Activated naive CD8-positive, alpha-beta T cell treated with anti-CD3 and anti-CD28 coated beads, Interleukin-2, amount 50 U/mL, for 16 hours (primary cell): Measurements from ENCODE around the gene UBE4A.

Source experiments
- DNase-seq: peaks from one replicate; pipeline ENCODE4 v3.0.0-alpha.2; 2020; ENCODE audit warnings: low read depth, low spot score

Gene UBE4A, protein sequence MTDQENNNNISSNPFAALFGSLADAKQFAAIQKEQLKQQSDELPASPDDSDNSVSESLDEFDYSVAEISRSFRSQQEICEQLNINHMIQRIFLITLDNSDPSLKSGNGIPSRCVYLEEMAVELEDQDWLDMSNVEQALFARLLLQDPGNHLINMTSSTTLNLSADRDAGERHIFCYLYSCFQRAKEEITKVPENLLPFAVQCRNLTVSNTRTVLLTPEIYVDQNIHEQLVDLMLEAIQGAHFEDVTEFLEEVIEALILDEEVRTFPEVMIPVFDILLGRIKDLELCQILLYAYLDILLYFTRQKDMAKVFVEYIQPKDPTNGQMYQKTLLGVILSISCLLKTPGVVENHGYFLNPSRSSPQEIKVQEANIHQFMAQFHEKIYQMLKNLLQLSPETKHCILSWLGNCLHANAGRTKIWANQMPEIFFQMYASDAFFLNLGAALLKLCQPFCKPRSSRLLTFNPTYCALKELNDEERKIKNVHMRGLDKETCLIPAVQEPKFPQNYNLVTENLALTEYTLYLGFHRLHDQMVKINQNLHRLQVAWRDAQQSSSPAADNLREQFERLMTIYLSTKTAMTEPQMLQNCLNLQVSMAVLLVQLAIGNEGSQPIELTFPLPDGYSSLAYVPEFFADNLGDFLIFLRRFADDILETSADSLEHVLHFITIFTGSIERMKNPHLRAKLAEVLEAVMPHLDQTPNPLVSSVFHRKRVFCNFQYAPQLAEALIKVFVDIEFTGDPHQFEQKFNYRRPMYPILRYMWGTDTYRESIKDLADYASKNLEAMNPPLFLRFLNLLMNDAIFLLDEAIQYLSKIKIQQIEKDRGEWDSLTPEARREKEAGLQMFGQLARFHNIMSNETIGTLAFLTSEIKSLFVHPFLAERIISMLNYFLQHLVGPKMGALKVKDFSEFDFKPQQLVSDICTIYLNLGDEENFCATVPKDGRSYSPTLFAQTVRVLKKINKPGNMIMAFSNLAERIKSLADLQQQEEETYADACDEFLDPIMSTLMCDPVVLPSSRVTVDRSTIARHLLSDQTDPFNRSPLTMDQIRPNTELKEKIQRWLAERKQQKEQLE

DNA sequence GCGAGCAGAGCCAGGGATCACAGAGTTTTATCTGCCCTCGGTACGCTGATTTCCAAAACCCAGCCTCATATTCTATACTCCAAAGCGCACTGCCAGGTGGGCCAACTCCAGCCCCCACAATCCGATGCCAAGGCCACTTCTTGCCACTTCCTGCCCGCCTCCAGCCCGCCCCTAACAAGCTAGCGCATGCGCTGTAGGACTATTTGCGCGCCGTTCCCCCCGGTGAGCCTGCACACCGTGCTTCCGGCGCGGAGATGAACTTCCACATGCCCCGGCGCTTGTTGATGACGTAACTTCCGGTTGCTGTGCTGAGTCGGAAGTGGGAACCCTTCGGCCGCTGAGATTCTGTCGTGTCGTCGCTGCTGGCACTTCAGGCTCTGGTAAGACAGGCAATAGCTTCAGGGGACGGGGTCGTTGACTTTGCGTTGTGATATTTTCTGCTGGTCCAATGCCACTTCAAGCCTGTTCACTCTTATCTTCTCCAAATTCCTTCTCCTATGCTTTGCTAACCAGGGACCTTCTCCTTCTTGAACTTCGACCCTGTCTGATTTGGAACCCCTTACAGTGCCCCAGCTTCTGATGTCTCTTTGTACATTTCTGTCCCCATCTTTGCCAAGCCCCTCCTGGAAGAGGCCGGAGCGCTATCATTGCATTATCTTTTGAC, at the start of gene UBE4A:
Gene UBE4A, plus strand, starts transcription at position 306 of the 664 bp plus-strand sequence. CDS start 5,481 bp downstream, outside the sequence.
- DNase-seq = peak; percentile 96

DNA sequence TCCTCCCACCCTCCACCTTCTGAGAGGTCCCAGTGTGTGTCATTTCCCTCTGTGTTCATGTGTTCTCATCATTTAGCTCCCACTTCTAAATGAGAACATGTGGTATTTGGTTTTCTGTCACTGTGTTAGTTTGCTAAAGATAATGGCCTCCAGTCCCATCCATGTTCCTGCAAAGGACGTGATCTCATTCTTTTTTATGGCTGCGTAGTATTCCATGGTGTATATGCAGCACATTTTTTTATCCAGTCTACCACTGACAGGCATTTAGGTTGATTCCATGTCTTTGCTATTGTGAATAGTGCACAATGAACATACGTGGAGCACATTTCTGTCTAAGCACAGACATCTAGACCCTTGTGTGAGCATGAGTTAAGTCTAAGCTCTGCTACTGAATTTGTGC, 49.1 kb upstream of the UBE4A start:
- no peak for DNase-seq

DNA sequence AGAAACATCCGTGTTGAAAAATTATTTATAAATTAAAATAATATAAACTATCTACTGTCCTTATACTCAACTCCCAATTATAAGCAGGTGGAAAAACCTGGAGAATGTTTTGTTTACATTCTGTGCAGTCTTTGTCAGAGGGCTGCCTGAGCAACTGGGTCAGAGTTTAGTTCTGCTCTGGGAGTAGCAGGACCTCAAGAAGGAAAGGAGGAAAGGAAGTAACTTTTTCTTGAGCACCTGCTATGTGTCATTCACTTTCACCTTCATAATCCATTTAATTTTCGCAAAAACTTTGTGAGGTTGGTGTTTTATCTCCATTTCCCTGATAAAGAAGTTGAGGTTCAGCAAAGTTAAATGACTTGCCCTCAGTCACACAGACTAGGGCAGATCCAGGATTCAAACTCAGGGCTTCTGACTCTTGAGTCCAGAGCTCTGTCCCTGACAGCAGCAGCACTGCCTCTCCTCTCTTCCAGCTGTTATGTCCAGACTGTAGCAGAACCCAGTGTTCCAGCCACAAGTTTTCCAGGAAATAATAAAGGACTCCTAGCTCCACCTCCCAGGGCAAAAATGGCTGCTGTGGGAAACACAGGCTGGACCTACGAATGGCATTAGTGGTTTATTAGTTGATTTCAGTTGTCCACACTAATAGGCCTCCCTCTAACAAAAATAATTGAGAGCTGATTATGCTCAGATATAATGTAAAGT, 48.5 kb upstream of the UBE4A start:
- DNase-seq = no peak

DNA sequence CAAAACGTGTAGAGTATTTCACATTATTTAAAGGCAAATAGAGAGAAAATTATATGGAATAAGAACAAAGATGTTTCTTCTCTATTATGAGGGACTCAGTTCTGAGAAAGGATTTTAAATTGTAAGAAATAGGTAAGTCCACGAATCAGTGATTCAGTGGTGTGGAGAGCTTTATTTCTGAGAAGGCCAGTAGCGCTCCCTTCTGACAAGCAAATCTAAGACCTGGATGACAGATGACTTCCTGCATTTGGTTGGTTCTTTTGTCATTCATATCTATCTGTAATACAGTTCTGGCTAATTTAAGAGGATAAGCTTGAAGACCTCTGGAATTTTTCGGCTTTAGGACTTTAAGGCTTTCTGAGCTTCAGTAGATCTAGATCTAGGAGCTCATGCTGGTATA, 47.9 kb upstream of the UBE4A start:
- no peak for DNase-seq

DNA sequence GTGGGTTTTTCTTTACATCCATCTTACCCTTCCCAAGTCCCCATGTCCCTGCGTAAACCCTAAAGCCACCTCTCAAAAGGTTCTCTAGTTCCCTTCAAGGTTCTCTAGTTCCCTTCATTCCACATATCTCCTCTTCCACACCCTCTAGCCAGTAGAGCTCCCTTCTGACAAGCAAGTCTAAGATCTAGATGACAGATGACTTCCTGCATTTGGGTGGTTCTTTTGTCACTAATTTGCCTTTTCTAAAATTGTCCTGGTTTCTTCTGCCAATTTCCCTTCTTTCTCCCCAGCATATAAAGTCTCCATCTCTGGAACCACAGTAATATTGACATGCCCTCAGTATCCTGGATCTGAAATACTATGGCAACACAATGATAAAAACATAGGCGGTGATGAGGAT, 47.1 kb upstream of the UBE4A start:
- DNase-seq = no peak

DNA sequence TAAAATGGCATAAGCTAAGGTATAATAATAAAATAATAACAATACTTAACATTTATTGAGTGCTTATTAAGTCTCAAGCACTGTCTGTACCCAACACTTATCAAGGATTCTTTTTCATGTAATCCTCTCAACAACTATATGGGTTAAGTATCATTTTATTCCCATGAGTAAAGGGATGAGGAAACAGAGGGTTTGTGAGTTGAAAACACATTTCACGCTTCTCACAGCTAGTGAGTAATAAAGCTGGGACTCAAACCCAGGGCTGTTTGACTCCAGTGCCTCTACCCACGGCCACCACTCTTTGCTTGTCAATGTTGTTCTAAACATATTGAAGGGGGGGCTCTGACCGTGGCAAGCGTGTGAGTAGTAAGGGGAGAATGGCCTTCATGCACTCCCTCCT, 46.2 kb upstream of the UBE4A start:
- no peak for DNase-seq

DNA sequence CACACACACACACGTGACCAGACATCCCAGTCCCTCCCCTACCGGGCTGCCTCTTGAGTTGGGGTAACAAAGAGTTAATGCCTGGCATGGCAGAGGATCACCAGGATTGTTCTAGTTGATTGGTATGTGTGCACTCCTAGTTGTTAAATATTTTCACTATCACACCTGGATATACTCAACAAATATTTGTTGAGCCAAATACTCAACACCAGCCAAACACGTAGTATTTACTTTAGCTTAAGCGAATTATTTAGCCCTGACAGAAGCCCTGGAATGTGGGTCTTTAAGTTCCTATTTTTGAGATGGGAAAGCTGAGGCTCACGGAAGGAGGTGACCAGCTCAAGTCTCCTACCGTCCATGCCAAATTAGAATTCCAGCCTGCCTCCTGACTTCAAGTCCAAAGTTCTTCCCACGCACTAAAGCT, 44.4 kb upstream of the UBE4A start:
- DNase-seq = no peak

DNA sequence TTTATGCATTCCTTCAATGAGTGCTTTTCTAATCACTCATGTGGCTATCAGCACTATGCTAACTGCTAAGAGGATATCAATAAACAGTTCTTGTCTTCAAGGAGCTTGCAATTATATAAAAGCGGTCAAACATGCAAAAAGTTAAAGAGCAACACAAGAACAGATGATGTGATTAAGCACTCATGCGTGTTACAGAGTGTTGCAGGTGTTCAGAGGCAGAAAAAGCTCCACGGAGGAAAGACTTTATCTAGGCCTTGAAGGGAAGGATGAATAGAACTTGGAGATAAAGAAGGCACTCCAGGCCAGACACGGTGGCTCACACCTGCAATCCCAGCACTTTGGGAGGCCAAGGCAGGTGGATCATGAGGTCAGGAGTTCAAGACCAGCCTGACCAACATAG, 41.3 kb upstream of the UBE4A start:
- DNase-seq = no peak

DNA sequence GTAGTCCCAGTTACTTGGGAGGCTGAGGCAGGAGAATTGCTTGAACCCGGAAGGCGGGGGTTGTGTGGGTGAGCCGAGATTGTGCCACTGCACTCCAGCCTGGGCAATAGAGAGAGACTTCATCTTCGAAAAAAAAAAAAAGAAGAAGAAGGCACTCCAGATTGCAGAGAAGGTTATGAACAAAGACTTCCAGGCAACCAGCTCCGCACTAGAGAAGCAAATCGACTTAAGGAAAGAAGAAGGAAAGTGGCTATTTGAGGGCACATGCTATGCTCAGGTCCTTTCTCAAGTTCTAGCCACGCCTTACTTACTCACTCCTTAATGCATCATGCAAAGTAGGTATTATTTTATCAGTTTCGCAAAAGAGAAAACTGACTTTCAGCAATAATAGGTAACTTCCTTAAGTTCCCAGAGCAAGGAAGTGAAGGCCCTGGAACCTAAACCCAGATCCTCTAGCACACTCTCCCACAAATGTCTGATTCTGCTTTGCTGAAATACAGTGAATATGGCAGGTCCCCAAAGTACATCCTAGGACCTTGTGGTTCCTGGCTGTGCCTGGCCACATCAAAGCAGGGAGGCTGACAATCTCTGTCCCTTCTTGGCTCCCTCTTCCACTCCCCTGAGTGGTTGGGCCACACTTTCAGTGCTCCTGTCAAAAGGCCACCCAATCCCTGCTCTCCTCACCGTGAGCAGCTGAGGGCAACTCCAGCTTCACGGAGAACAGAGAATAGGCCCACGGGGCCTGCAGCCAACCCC, 40.6 kb upstream of the UBE4A start:
- DNase-seq = no peak

DNA sequence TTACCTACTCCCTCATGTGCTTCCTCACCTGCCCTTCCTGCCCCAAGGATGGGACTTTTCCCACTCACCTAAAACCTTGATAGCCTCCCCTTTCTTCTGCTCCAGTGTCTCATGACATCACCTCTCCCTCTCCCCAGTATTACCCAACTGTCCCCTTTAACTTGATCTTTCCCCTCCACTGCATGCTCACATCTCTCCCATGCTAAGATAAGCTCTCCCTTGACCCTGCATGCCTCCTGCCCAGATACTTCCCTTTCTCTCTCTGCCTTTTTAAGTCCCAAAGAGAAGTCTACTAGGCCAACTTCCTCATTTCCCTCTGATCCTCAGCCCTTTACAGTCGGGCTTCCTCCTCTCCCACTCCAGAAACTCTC, 40.1 kb upstream of the UBE4A start:
- no peak for DNase-seq

DNA sequence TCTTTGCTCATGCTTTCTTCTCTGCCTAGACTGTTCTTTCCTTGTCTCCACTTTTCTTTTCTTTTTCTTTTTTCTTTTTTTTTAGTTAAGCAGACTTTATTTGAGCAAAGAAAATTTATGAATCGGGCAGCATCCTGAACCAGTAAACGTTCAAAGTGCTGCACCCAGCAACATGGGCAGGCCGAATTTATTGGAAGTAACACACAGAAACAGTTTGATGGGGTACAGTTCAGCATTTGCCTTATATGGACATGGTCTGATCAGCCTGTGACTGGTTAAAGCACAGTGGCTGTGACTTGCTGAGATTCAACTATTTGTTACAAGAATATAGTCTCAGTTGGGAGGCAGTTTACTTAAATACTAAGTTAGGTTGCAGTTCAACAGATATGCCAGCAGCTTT, 38.9 kb upstream of the UBE4A start:
- no peak for DNase-seq

DNA sequence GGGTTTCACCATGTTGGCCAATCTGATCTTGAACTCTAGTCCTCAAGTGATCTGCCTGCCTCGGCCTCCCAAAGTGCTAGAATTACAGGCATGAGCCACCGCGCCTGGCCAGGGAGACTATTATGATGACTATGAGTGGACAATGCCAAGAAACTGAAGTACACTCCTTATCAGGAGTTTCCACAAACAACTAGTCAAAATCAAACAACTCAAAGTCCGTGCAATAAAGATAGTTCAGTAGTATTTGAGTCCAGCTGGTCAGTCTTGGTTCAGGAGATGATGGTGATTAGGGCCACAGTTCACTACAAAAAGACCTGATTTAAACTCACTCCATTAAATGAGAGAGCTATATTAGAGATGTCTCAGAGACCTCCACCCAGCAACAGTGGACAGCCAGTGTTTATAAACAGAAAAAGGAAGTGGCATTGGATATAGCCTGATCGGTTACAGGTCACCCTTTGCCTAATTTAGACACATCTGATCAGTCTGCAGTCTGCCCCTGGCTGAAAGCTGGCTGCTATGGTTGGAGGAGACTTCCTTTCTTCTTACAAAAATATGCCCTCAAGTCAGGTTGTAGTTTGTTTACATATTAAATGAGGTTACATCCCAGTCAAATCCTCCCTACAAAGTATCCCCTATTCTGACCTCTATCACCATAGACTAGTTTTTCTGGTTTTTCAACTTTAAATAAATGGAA, 37.9 kb upstream of the UBE4A start:
- no peak for DNase-seq

DNA sequence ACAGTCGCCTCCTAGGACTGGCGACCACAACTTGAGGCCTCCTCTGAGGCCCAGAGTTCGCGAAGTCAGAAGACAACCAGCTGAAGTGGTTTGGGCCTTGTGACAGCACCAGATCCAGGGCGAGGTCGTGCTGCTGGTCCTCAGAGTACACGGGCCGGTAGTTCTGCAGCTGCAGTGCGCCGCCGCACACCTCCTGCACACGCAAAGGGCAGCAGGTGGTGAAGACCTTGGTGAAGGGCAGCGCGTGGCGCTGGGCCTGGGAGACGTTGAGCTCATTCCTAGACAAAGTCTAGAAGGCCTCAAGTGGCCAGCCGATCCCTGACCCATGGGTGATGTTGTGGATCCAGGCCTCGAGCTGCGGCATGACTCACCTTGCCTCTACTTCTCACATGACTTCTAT, 36.7 kb upstream of the UBE4A start:
- DNase-seq = no peak

DNA sequence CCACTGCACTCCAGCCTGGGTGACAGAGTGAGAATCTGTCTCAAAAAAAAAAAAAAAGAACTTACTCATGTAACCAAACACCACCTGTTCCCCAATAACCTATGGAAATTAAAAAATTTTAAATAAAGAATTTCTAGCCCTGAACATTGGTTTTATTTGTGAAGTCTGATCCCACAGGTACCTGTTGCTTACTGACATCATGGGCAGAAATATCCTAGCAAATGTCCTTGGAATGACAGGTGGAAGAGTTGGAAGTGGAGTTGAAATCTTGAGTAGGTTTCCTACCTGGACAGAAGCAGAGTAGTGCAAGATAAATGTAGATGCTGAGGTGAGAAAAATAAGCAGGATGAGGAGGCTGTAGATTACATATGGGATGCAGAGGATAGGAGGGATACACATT, 34.1 kb upstream of the UBE4A start:
- DNase-seq = no peak

DNA sequence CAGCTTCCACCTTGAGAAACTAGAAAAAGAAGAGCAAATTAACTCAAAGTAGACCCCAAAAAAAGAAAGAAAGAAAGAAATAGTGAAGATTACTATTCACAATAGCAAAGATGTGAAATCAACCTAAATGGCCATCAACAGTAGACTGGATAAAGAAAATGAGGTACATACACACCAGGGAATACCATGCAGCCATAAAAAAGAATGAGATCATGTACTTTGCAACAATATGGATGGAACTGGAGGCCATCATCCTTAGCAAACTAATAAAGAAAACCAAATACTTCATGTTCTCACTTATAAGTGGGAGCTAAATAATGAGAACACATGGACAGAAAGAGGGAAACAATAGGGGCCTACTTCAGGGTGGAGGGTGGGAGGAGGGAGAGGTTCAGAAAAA, 30.7 kb upstream of the UBE4A start:
- no peak for DNase-seq

DNA sequence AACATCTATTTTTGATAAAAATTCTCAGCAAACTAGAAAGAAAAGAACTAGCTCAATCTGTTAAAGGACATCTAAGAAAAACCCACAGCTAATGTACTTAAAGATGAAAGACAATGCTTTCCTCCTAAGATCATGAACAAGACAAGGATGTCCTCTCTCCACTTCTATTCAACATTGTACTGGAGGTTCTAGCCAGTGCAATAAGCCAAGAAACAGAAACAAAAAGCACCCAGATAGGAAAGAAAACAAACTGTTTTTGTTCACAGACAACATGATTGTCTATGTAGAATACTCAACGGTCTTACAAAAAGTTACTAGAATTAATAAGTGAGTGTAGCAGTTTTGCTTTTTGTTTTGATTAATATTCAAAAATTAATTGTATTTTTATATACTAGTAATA, 24.7 kb upstream of the UBE4A start:
- no peak for DNase-seq

DNA sequence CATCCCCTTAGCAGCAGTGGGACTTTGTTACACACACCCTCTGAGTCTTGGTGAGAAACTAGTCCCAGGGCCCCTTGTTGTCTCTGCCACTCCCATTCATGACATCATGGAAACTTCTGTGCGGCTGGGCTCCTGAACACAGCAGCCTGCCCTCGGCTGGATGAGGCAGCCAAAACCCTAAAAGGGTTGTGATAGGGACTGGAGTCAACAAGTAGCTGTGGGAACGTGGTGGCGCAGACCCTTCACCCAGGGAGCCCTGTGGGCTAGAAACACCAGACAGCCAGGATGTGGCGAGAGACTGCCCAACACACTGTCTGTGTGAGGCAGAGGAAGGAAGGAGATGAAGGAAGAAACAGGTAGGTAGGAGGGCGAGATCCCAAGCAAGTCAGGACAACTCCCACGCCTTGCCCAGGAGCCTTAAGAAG, 20.8 kb upstream of the UBE4A start:
- DNase-seq = peak; percentile 72

DNA sequence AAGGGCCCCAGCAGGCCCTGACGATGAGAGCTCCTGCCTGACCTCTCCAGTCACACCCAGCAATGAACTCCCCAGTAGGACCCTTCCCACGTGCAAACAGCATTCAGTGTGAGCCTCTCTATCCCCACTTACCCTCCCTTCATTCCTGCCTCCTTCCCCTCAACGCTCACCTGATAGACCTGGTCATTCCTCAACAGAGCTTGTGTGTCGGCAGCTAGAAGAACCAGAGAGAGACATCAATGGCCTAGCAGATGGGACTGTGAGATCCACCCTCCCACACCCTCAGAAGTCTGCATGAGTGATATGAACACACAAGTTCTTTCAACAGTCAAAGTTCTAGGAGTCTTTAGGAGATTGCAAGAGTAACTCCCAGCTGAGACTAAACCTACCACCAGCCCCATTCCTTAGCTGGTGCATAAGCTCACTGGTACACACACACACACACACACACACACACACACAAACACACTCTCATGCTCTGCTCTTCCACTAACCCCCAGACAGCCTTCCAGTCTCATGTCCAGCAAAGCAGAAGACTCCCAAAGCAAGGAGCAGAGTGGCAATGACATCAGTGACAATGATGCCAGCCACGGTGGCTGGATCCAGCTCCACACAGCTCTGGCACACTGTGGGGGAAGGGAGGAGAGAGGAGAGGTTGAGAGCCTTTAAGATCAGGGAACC, 20.0 kb upstream of the UBE4A start:
- no peak for DNase-seq

DNA sequence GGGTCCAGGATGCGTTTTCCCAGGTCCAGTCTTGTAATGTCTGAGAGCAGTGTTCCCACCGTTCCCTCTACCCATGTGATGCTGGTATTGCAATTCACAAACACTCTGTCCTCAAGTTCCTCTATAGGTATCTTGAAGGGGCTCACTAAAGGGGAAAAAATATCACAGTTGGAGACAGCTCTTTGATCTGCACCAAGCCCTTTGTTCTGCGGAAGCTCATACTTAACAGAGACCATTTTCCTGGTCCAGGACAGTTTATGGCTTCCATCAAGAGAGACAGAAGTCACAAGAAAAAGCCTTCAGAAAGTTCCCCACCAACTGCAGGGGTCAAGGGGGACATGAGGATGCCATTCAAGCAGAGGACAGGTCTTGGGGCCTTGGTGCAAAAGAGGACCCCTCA, 19.0 kb upstream of the UBE4A start:
- DNase-seq = no peak
